ENCODE data around the gene KLRF2. TPM values are rescaled to one million over a fixed set of nuclear protein-coding genes. Genes with fewer than 3 reads are reported as not detected.

KLRF2 gene
- total and polyA plus RNA-seq, 4 donors, result not detected

DNA sequence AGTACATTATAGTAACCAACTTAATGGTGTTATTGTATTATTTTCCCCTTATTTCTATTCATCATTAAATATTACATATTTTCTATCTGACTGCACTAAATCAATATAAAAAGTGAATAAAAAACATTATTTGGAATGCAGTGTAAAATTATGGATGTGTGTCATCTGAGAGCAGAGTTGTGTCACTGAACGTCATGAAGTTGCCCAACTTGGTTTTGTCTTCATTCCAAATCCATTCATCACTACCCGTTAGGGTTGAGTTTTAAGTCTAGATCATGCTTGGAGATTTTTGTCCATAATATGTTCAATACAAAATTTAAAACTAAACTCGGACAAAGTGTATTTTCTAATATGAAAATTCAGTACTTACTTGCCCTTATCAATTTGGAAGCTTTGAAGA is 37.9 kb upstream of the KLRF2 start (continued):
- TF ChIP-seq ZBTB33 (IDR thresholded peaks at IDR 0.05), result no peak
- no peak for TF ChIP-seq SP1 (IDR thresholded peaks at IDR 0.05)

DNA sequence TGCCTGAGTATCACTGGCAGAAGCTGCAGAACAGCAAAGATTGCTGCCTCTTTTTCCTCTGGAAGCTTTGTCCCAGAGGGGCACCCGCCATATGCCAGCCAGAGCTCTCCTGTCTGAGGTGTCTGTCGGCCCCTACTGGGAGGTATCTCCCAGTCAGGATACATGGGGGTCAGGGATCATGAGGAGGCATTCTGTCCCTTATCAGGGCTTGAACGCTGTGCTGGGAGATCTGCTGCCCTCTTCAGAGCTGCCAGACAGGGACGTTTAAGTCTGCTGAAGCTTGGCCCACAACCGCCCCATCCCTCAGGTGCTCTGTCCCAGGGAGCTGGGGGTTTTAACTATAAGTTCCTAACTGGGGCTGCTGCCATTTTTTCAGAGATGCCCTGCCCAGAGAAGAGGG is 32.4 kb upstream of the KLRF2 start:
- no peak for DNase-seq (ENCODE audit: low spot score)
- H3K4me1 ChIP-seq (ENCODE audit: control insufficient read depth in 4 of 4, insufficient read depth in 4 of 4, low read length in 3 of 4), result no peaks in the 10 kb centered on the region
- WGBS, result 73% methylated on average over 5 of the region's 5 CpGs
- no peaks in the 10 kb centered on the region for H3K27me3 ChIP-seq (ENCODE audit: control insufficient read depth in 4 of 4, insufficient read depth in 4 of 4, low read length in 3 of 4)
- no peak for TF ChIP-seq HNF4A (conservative IDR thresholded peaks at IDR 0.05)
- TF ChIP-seq CTCF (IDR thresholded peaks at IDR 0.05; ENCODE audit: low read depth, low read length, missing input control), result no peak
- TF ChIP-seq NR2F2 (IDR thresholded peaks at IDR 0.05), result no peak
- no peak for TF ChIP-seq FOXA1 (IDR thresholded peaks at IDR 0.05)
- no peak for TF ChIP-seq FOXA2 (IDR thresholded peaks at IDR 0.05)
- TF ChIP-seq ZBTB33 (IDR thresholded peaks at IDR 0.05), result no peak
- no peak for TF ChIP-seq MAX (IDR thresholded peaks at IDR 0.05)
- TF ChIP-seq JUND (IDR thresholded peaks at IDR 0.05), result no peak
- no peak for TF ChIP-seq SP1 (IDR thresholded peaks at IDR 0.05)
- TF ChIP-seq, protein P1, sequence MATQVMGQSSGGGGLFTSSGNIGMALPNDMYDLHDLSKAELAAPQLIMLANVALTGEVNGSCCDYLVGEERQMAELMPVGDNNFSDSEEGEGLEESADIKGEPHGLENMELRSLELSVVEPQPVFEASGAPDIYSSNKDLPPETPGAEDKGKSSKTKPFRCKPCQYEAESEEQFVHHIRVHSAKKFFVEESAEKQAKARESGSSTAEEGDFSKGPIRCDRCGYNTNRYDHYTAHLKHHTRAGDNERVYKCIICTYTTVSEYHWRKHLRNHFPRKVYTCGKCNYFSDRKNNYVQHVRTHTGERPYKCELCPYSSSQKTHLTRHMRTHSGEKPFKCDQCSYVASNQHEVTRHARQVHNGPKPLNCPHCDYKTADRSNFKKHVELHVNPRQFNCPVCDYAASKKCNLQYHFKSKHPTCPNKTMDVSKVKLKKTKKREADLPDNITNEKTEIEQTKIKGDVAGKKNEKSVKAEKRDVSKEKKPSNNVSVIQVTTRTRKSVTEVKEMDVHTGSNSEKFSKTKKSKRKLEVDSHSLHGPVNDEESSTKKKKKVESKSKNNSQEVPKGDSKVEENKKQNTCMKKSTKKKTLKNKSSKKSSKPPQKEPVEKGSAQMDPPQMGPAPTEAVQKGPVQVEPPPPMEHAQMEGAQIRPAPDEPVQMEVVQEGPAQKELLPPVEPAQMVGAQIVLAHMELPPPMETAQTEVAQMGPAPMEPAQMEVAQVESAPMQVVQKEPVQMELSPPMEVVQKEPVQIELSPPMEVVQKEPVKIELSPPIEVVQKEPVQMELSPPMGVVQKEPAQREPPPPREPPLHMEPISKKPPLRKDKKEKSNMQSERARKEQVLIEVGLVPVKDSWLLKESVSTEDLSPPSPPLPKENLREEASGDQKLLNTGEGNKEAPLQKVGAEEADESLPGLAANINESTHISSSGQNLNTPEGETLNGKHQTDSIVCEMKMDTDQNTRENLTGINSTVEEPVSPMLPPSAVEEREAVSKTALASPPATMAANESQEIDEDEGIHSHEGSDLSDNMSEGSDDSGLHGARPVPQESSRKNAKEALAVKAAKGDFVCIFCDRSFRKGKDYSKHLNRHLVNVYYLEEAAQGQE (IDR thresholded peaks at IDR 0.05), result no peak
- no peak for TF ChIP-seq GABPA (IDR thresholded peaks at IDR 0.05 in 1 of 2, conservative IDR thresholded peaks at IDR 0.05 in 1 of 2)
- TF ChIP-seq TAF1 (conservative IDR thresholded peaks at IDR 0.05), result no peak
- no peak for TF ChIP-seq YY1 (IDR thresholded peaks at IDR 0.05)
- no peak for TF ChIP-seq RAD21 (IDR thresholded peaks at IDR 0.05)
- no peak for TF ChIP-seq EGR1 (IDR thresholded peaks at IDR 0.05; ENCODE audit: low read depth in 2 of 2)
- TF ChIP-seq ATF3 (IDR thresholded peaks at IDR 0.05), result no peak
- TF ChIP-seq HNF4G (IDR thresholded peaks at IDR 0.05), result no peak
- TF ChIP-seq RXRA (IDR thresholded peaks at IDR 0.05), result no peak
- H3K4me3 ChIP-seq (ENCODE audit: low read depth in 1 of 3, low read length in 3 of 3), result no peak overlapping the region
- no peaks in the 10 kb centered on the region for H3K9me3 ChIP-seq (ENCODE audit: control insufficient read depth in 4 of 4, low read length in 3 of 4)
- H3K9ac ChIP-seq (ENCODE audit: low read depth in 1 of 2, low read length in 2 of 2), result no peak overlapping the region
- H3K27ac ChIP-seq (ENCODE audit: low read depth in 1 of 2, low read length in 2 of 2), result no peak overlapping the region
- H3K36me3 ChIP-seq (ENCODE audit: control insufficient read depth in 4 of 4, insufficient read depth in 3 of 4, low read depth in 1 of 4, low read length in 3 of 4), result peaks cover 0 to 2% (median under 1%) of the 10 kb centered on the region in 4 donors
